Measurements from ENCODE around the gene YWHAE. TPM values are rescaled to one million over a fixed set of nuclear protein-coding genes. Genes with fewer than 3 reads are reported as not detected.

YWHAE gene
- total and polyA plus RNA-seq, 10 of the 15 experiments (the other 5 are each of a cell fraction or from before 2014, with no cell fraction given) = 189 to 651 (median 469) TPM

DNA sequence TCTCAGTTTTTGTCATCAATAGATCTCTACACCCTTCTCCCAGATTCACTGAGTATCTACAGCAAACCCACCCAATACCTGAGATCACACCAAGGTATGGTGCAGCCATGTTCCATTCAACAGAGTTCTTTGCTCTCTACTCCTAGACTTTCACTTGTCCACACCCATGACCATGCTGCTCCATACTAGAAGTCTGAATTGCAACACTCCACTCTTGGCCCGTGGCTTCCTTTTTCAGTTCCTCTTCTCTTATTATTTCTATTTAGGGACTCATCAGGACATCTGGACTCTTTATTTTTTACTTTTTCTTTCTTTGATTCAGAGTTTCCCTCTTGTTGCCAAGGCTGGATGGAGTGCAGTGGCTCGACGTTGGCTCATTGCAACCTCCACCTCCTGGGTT lies 37.1 kb downstream of the YWHAE start:
- FAIRE-seq (no peak), ATAC-seq (peak; percentile 78), DNase-seq (ENCODE audit: low read depth, low spot score) (no peak)
- peaks cover 33% of the 10 kb centered on the region for H3K4me1 ChIP-seq (ENCODE audit: control insufficient read depth, insufficient read depth, low read length)
- no peak overlapping the region for H3K9ac ChIP-seq (ENCODE audit: control insufficient read depth, insufficient read depth, low read length)
- ChIA-PET RAD21 (ENCODE audit: unreplicated experiment) (interaction anchor here (0.9 to 2.5 kb wide), 7 partner anchors 8 to 153 kb away, joined by 3 to 29 read pairs (median 4); partner anchors contain the start of genes CRK and INPP5K), CTCF (interaction anchor here (1.0 to 2.9 kb wide), 7 partner anchors 8 to 158 kb away, joined by 3 to 27 read pairs (median 5); partner anchors contain the start of gene INPP5K), SMC1A (ENCODE audit: uncharacterized antibody, unreplicated experiment) (interaction anchor here (0.7 to 2.7 kb wide), 10 partner anchors 9 to 161 kb away, joined by 3 to 16 read pairs (median 4); partner anchors contain the start of gene INPP5K), POLR2A (interaction anchor here (0.9 to 1.6 kb wide), 2 partner anchors 20 to 27 kb away, joined by 3 to 14 read pairs; no protein-coding TSS in a partner anchor)
- peaks cover 11 to 16% of the 10 kb centered on the region in 2 experiments for H3K36me3 ChIP-seq (ENCODE audit: control insufficient read depth in 2 of 2, insufficient read depth in 2 of 2, low read length in 1 of 2)
- H3K9me3 ChIP-seq (replicated peaks; ENCODE audit: control insufficient read depth, insufficient read depth, low read length) = no peaks in the 10 kb centered on the region
- TF ChIP-seq TCF12 (IDR thresholded peaks at IDR 0.05; ENCODE audit: low read depth, low read length) = no peak
- TF ChIP-seq HDGF (IDR thresholded peaks at IDR 0.05) = no peak
- peak; percentile 22; the same call in 1 of the 2 replicates for TF ChIP-seq MTA2 (IDR thresholded peaks at IDR 0.05; ENCODE audit: low read depth)
- TF ChIP-seq EP300 (IDR thresholded peaks at IDR 0.05; ENCODE audit: borderline replicate concordance in 1 of 2, control insufficient read depth in 1 of 2, low read depth in 2 of 2, low read length in 2 of 2) = no peak
- peak; percentile 60 to 67; a peak in 3 of 4 replicates for TF ChIP-seq IKZF2 (IDR thresholded peaks at IDR 0.05)
- no peak for TF ChIP-seq NR2C2 (IDR thresholded peaks at IDR 0.05; ENCODE audit: borderline replicate concordance, control insufficient read depth, insufficient read length, low read depth)
- peak in 1 of 2 experiments; percentile 35; a peak in 1 of 4 replicates for TF ChIP-seq ETV6 (conservative IDR thresholded peaks at IDR 0.05 in 1 of 2, IDR thresholded peaks at IDR 0.05 in 1 of 2; ENCODE audit: borderline replicate concordance in 1 of 2, low read depth in 1 of 2)
- 0 out of 2 replicates have a peak, but pooled peaks have one; percentile 17 for TF ChIP-seq YY1 (IDR thresholded peaks at IDR 0.05; ENCODE audit: low read depth, low read length)
- TF ChIP-seq DPF2 (IDR thresholded peaks at IDR 0.05) = 0 out of 2 replicates have a peak, but pooled peaks have one; percentile 38
- TF ChIP-seq MEF2A (IDR thresholded peaks at IDR 0.05; ENCODE audit: insufficient read depth, low read depth, low read length) = peak; percentile 86
- TF ChIP-seq IKZF1 (conservative IDR thresholded peaks at IDR 0.05) = peak; percentile 56; the same call in 1 of the 2 replicates
- 0 out of 4 replicates have a peak, but pooled peaks have one; percentile 26 to 28 for TF ChIP-seq BHLHE40 (IDR thresholded peaks at IDR 0.05; ENCODE audit: borderline replicate concordance in 1 of 2, low read depth in 2 of 2, low read length in 1 of 2)
- TF ChIP-seq HCFC1 (IDR thresholded peaks at IDR 0.05; ENCODE audit: low read length) = no peak
- no peak for TF ChIP-seq TAF1 (IDR thresholded peaks at IDR 0.05; ENCODE audit: borderline replicate concordance, low read depth, low read length)
- TF ChIP-seq NBN (IDR thresholded peaks at IDR 0.05) = 0 out of 2 replicates have a peak, but pooled peaks have one; percentile 35
- TF ChIP-seq RUNX3 (IDR thresholded peaks at IDR 0.05; ENCODE audit: low read length) = peak; percentile 38
- peak; percentile 23; the same call in 1 of the 2 replicates for TF ChIP-seq MXI1 (IDR thresholded peaks at IDR 0.05; ENCODE audit: low read depth, low read length)
- TF ChIP-seq, protein P1, sequence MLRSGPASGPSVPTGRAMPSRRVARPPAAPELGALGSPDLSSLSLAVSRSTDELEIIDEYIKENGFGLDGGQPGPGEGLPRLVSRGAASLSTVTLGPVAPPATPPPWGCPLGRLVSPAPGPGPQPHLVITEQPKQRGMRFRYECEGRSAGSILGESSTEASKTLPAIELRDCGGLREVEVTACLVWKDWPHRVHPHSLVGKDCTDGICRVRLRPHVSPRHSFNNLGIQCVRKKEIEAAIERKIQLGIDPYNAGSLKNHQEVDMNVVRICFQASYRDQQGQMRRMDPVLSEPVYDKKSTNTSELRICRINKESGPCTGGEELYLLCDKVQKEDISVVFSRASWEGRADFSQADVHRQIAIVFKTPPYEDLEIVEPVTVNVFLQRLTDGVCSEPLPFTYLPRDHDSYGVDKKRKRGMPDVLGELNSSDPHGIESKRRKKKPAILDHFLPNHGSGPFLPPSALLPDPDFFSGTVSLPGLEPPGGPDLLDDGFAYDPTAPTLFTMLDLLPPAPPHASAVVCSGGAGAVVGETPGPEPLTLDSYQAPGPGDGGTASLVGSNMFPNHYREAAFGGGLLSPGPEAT (IDR thresholded peaks at IDR 0.05; ENCODE audit: low read depth) = peak; percentile 38
- TF ChIP-seq NFIC (IDR thresholded peaks at IDR 0.05; ENCODE audit: low read depth, low read length) = peak; percentile 42; the same call in 1 of the 2 replicates
- peak; percentile 94 for TF ChIP-seq SPI1 (IDR thresholded peaks at IDR 0.05; ENCODE audit: borderline replicate concordance, insufficient read depth, low read depth, low read length)
- TF ChIP-seq MEF2B (IDR thresholded peaks at IDR 0.05; ENCODE audit: partially characterized antibody, poor library complexity, severe bottlenecking) = peak; percentile 80
- TF ChIP-seq FOS (IDR thresholded peaks at IDR 0.05; ENCODE audit: borderline replicate concordance, extremely low read depth, insufficient read length) = no peak
- TF ChIP-seq EED (IDR thresholded peaks at IDR 0.05; ENCODE audit: low read depth) = peak; percentile 86
- TF ChIP-seq BCL11A (IDR thresholded peaks at IDR 0.05; ENCODE audit: low read depth, low read length) = 0 out of 2 replicates have a peak, but pooled peaks have one; percentile 19
- no peak for TF ChIP-seq RAD51 (IDR thresholded peaks at IDR 0.05)
- H3K27ac ChIP-seq (ENCODE audit: control insufficient read depth, insufficient read depth) = peak overlapping the region; percentile 6; the same call in 1 of the 2 replicates
- H2AFZ ChIP-seq (ENCODE audit: control insufficient read depth, low read depth, low read length) = no peak overlapping the region
- intact Hi-C loops (cut with micrococcal nuclease; ENCODE audit: unreplicated experiment) (no loop called here), in situ Hi-C loops (cut with MboI) (no loop called here)
- no TSS peak for BruUV-seq (replicated peaks)
- peak overlapping the region; percentile 39 for H3K4me2 ChIP-seq (ENCODE audit: control insufficient read depth, insufficient read depth)
- H3K27me3 ChIP-seq (replicated peaks in 1 of 2; ENCODE audit: control insufficient read depth in 2 of 2, insufficient read depth in 2 of 2, low read length in 1 of 2) = no peaks in the 10 kb centered on the region
- H3K79me2 ChIP-seq (ENCODE audit: control insufficient read depth, insufficient read depth, low read length) = peaks cover 80% of the 10 kb centered on the region
- peaks cover 9% of the 10 kb centered on the region; the same call in 1 of the 2 replicates for H4K20me1 ChIP-seq (ENCODE audit: control insufficient read depth, insufficient read depth)
- peak overlapping the region; percentile 40; the same call in 1 of the 2 replicates for H3K4me3 ChIP-seq
- 0% methylated on average over 3 of the region's 3 CpGs for WGBS (ENCODE audit: insufficient coverage, insufficient replicate concordance, low lambda C conversion rate, missing lambda C conversion rate)

Measured in GM12878 (cell line).